ENCODE measurements around the gene GYS1.

DNA sequence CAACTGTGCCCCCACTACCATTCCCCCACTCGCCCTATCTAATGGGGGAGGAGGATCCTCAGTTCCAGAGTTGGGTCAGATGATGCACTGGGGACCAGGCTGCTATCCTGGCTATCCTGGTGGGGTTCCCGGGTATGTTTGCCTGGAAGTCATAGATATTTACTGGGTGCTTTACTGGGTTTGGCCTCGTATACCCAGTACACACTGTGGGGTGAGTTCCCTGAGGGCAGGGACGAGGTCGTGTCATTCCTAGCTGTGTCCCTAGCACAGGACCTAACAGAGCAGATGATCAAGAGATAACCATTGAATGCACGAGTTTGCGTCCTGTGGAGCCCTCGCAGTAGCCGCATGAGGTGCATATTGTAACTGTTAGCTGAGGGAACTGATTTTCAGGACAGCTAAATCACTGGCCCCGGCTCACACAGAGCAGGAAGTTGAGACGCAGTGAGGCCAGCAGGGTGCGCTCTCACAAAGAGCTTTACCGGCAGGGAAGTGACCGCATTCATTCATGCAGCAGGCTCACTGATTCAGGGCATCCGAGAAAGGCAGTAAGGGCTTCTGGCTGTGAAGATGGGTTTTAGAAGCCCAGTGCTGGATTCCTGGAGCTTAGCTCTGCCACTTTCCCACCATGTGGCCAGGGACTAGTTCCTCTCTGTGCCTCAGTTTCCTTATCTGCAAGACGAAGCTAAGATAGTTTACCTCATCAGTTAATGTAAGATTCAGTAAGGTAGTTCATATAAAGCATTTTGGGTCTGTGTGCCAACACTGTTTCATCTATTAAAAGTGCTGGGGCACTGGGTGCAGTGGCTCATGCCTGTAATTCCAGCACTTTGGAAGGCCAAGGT is 6.6 kb upstream of the GYS1 start:
- TF ChIP-seq, protein P1, sequence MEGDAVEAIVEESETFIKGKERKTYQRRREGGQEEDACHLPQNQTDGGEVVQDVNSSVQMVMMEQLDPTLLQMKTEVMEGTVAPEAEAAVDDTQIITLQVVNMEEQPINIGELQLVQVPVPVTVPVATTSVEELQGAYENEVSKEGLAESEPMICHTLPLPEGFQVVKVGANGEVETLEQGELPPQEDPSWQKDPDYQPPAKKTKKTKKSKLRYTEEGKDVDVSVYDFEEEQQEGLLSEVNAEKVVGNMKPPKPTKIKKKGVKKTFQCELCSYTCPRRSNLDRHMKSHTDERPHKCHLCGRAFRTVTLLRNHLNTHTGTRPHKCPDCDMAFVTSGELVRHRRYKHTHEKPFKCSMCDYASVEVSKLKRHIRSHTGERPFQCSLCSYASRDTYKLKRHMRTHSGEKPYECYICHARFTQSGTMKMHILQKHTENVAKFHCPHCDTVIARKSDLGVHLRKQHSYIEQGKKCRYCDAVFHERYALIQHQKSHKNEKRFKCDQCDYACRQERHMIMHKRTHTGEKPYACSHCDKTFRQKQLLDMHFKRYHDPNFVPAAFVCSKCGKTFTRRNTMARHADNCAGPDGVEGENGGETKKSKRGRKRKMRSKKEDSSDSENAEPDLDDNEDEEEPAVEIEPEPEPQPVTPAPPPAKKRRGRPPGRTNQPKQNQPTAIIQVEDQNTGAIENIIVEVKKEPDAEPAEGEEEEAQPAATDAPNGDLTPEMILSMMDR (conservative IDR thresholded peaks at IDR 0.05 in 1 of 2, IDR thresholded peaks at IDR 0.05 in 1 of 2; ENCODE audit: extremely low read depth in 1 of 2, insufficient read depth in 1 of 2, low read depth in 1 of 2, low read length in 2 of 2), result peak; percentile 79 to 84
- TF ChIP-seq EZH2 (IDR thresholded peaks at IDR 0.05; ENCODE audit: borderline replicate concordance, low read length), result no peak

Measured in mammary epithelial cell (primary cell).